Neural cell (in vitro differentiated cells): ENCODE results near the gene SNX13. TPM values are rescaled to one million over a fixed set of nuclear protein-coding genes. Genes with fewer than 3 reads are reported as not detected.

Experiments used
- H2AFZ ChIP-seq: fragments of 200-600, 300-800 bp; sonication (generic), shearing (Covaris generic); 2 replicates; pipeline ENCODE4 v1.6.0; 2014; ENCODE audit warnings: low read depth, mild to moderate bottlenecking, antibody characterized with exemption, low read length, moderate library complexity
- H3F3A ChIP-seq: fragments of 200-600 bp; shearing (Covaris generic); 2 replicates; pipeline ENCODE4 v1.6.1; 2016; ENCODE audit warnings: mild to moderate bottlenecking, moderate library complexity, mixed read lengths, antibody characterized with exemption, low read length; ENCODE audit not compliant: insufficient read depth, poor library complexity, severe bottlenecking
- H3K27ac ChIP-seq: fragments of 200-600, 300-800 bp; sonication (generic), shearing (Covaris generic); 2 replicates; pipeline ENCODE4 v1.5.1; 2014; ENCODE audit warnings: mild to moderate bottlenecking, low read length, moderate library complexity
- H3K27me3 ChIP-seq: fragments of 300-800, 200-600 bp; sonication (generic), shearing (Covaris generic); 2 replicates; pipeline ENCODE4 v1.6.0; 2014; ENCODE audit warnings: mild to moderate bottlenecking, low read depth, low read length, moderate library complexity; ENCODE audit not compliant: insufficient read depth
- H3K36me3 ChIP-seq: fragments of 300-800, 200-600 bp; sonication (generic), shearing (Covaris generic); 2 replicates; pipeline ENCODE4 v1.5.1; 2014; ENCODE audit warnings: mild to moderate bottlenecking, antibody characterized with exemption, low read length, moderate library complexity; ENCODE audit not compliant: insufficient read depth
- H3K4me2 ChIP-seq: fragments of 300-800, 200-600 bp; sonication (generic), shearing (Covaris generic); 2 replicates; pipeline ENCODE4 v1.6.0; 2014; ENCODE audit warnings: mild to moderate bottlenecking, low read length
- H3K4me3 ChIP-seq: fragments of 300-800, 200-600 bp; sonication (generic), shearing (Covaris generic); 2 replicates; pipeline ENCODE4 v1.5.1; 2014; ENCODE audit warnings: mild to moderate bottlenecking, low read length, moderate library complexity
- H3K79me2 ChIP-seq: fragments of 200-600 bp; shearing (Covaris generic); replicated peaks from 2 replicates; pipeline ENCODE4 v1.6.0; 2014; ENCODE audit warnings: mild to moderate bottlenecking, low read length, moderate library complexity; ENCODE audit not compliant: insufficient read depth
- H3K9ac ChIP-seq: fragments of 300-800, 200-600 bp; sonication (generic), shearing (Covaris generic); 2 replicates; pipeline ENCODE4 v1.6.1; 2016; ENCODE audit warnings: mild to moderate bottlenecking, low read length, mixed read lengths
- H3K9me2 ChIP-seq: fragments of 200-600 bp; shearing (Covaris generic); 2 replicates; pipeline ENCODE4 v1.6.1; 2016; ENCODE audit warnings: mild to moderate bottlenecking, low read length, mixed read lengths; ENCODE audit not compliant: insufficient read depth
- H3K9me3 ChIP-seq: fragments of 200-600, 300-800 bp; sonication (generic), shearing (Covaris generic); 2 replicates; pipeline ENCODE4 v1.6.1; 2016; ENCODE audit warnings: mild to moderate bottlenecking, mixed run types, low read length, moderate library complexity, mixed read lengths
- H4K20me1 ChIP-seq: fragments of 200-600 bp; shearing (Covaris generic); 2 replicates; pipeline ENCODE4 v1.6.1; 2016; ENCODE audit warnings: mild to moderate bottlenecking, mixed run types; ENCODE audit not compliant: insufficient read depth
- EP300 ChIP-seq: fragments of 450-650 bp; conservative IDR thresholded peaks from 2 replicates; pipeline ENCODE4 v1.6.1; 2014; ENCODE audit warnings: antibody characterized with exemption, mild to moderate bottlenecking, moderate library complexity; ENCODE audit not compliant: poor library complexity, severe bottlenecking
- EZH2 ChIP-seq: fragments of 200-600, 300-800 bp; shearing (Covaris generic), sonication (generic); IDR thresholded peaks from 2 replicates; pipeline ENCODE4 v1.6.1; 2014; ENCODE audit warnings: antibody characterized with exemption, low read length, borderline replicate concordance, mild to moderate bottlenecking; ENCODE audit not compliant: insufficient read depth, poor library complexity, severe bottlenecking
- MXI1 ChIP-seq: fragments of 450-650 bp; conservative IDR thresholded peaks from 2 replicates; pipeline ENCODE4 v1.6.1; 2014; ENCODE audit warnings: antibody characterized with exemption, mild to moderate bottlenecking; ENCODE audit not compliant: poor library complexity, severe bottlenecking
- POLR2AphosphoS5 ChIP-seq: IDR thresholded peaks from 2 replicates; pipeline ENCODE4 v1.6.1; 2012
- RAD21 ChIP-seq: fragments of 450-650 bp; conservative IDR thresholded peaks from 2 replicates; pipeline ENCODE4 v1.6.1; 2014; ENCODE audit warnings: antibody characterized with exemption, mild to moderate bottlenecking, moderate library complexity
- SMC3 ChIP-seq: fragments of 450-650 bp; conservative IDR thresholded peaks from 2 replicates; pipeline ENCODE4 v1.6.1; 2014; ENCODE audit warnings: antibody characterized with exemption, mild to moderate bottlenecking, moderate library complexity; ENCODE audit not compliant: poor library complexity
- TAF1 ChIP-seq: IDR thresholded peaks from 2 replicates; pipeline ENCODE4 v1.6.1; 2012; ENCODE audit warnings: low read depth
- polyA plus RNA-seq: library from polyadenylated mRNA; depleted of rRNA; stranded (reverse); fragments of >200 nt; gene quantifications from 2 replicates; pipeline ENCODE4 v1.2.3, GENCODE V29; 2014
- TF ChIP-seq, protein P1 (sequence below): fragments of 450-650 bp; IDR thresholded peaks from 2 replicates; pipeline ENCODE4 v1.5.1; 2014; ENCODE audit warnings: antibody characterized with exemption, mild to moderate bottlenecking, moderate library complexity; ENCODE audit not compliant: poor library complexity, severe bottlenecking
- TF ChIP-seq, protein P2 (sequence below): IDR thresholded peaks from 2 replicates; pipeline ENCODE4 v1.6.1; 2012; ENCODE audit warnings: borderline replicate concordance

SNX13 gene
- polyA plus RNA-seq, 1 donor from 2014 or later, result 50.6 TPM

DNA sequence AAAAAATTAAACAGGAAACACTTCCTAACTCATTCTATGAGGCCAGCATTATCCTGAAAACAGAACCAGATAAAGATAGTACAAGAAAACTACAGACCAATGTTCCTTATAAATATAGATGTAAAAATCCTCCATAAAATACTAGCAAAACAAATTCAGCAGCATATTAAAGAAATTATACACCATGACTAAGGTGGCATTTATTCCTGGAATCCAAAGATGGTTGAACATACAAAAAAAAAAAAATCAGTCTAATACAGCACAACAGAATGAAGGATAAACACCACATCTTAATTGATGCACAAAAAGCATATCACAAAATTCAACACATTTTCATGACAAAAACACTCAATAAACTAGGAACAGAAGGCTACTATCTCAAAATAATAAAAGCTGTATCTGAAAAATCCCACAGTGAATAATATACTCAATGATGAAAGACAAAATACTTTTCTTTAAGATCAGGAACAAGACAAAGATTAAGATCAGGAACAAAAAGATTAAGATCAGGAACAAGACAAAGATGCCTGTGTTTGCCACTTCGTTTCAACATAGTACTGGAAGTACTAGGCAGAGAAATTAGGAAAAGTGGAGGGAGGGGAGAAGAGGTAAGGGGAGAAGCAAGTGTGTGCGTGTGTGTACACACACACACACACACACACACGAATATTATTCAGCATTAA, 95.6 kb downstream of the SNX13 start:
- Histone ChIP-seq H4K20me1 (no peaks in the 10 kb centered on the region), H3K9me2 (no peaks in the 10 kb centered on the region), H3F3A (no peaks in the 10 kb centered on the region), H3K9ac (no peak overlapping the region), H3K27me3 (no peaks in the 10 kb centered on the region), H3K9me3 (no peaks in the 10 kb centered on the region), H3K4me3 (no peak overlapping the region), H3K4me2 (no peak overlapping the region), H3K27ac (no peak overlapping the region), H3K79me2 (no peaks in the 10 kb centered on the region), H3K36me3 (no peaks in the 10 kb centered on the region), H2AFZ (no peak overlapping the region)
- TF ChIP-seq RAD21 (no peak), SMC3 (no peak), MXI1 (no peak), TAF1 (no peak), POLR2AphosphoS5 (no peak), EP300 (no peak), EZH2 (no peak)
- TF ChIP-seq, protein P1, sequence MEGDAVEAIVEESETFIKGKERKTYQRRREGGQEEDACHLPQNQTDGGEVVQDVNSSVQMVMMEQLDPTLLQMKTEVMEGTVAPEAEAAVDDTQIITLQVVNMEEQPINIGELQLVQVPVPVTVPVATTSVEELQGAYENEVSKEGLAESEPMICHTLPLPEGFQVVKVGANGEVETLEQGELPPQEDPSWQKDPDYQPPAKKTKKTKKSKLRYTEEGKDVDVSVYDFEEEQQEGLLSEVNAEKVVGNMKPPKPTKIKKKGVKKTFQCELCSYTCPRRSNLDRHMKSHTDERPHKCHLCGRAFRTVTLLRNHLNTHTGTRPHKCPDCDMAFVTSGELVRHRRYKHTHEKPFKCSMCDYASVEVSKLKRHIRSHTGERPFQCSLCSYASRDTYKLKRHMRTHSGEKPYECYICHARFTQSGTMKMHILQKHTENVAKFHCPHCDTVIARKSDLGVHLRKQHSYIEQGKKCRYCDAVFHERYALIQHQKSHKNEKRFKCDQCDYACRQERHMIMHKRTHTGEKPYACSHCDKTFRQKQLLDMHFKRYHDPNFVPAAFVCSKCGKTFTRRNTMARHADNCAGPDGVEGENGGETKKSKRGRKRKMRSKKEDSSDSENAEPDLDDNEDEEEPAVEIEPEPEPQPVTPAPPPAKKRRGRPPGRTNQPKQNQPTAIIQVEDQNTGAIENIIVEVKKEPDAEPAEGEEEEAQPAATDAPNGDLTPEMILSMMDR, result no peak
- TF ChIP-seq, protein P2, sequence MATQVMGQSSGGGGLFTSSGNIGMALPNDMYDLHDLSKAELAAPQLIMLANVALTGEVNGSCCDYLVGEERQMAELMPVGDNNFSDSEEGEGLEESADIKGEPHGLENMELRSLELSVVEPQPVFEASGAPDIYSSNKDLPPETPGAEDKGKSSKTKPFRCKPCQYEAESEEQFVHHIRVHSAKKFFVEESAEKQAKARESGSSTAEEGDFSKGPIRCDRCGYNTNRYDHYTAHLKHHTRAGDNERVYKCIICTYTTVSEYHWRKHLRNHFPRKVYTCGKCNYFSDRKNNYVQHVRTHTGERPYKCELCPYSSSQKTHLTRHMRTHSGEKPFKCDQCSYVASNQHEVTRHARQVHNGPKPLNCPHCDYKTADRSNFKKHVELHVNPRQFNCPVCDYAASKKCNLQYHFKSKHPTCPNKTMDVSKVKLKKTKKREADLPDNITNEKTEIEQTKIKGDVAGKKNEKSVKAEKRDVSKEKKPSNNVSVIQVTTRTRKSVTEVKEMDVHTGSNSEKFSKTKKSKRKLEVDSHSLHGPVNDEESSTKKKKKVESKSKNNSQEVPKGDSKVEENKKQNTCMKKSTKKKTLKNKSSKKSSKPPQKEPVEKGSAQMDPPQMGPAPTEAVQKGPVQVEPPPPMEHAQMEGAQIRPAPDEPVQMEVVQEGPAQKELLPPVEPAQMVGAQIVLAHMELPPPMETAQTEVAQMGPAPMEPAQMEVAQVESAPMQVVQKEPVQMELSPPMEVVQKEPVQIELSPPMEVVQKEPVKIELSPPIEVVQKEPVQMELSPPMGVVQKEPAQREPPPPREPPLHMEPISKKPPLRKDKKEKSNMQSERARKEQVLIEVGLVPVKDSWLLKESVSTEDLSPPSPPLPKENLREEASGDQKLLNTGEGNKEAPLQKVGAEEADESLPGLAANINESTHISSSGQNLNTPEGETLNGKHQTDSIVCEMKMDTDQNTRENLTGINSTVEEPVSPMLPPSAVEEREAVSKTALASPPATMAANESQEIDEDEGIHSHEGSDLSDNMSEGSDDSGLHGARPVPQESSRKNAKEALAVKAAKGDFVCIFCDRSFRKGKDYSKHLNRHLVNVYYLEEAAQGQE, result no peak

DNA sequence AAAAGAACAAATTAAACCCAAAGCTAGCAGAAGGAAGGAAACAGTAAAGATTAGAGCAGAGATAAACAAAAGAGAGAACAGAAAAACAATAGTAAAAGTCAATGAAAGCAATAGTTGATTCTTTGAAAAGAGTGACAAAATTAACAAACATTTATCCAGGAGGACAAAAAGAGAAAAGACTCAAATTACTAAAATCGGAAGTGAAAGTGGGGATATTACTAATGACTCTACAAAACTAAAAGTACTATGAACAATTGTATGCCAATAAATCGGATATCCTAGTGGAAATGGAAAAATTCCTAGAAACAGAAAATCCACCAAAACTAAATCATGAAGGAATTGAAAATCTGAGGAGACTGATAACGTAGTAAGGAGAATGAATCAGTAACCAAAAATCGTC, 96.3 kb downstream of the SNX13 start:
- Histone ChIP-seq H3K36me3 (no peaks in the 10 kb centered on the region), H4K20me1 (no peaks in the 10 kb centered on the region), H3K27me3 (no peaks in the 10 kb centered on the region), H3K9ac (no peak overlapping the region), H3F3A (no peaks in the 10 kb centered on the region), H3K9me3 (no peaks in the 10 kb centered on the region), H3K4me2 (no peak overlapping the region), H2AFZ (no peak overlapping the region), H3K79me2 (no peaks in the 10 kb centered on the region), H3K27ac (no peak overlapping the region), H3K9me2 (no peaks in the 10 kb centered on the region), H3K4me3 (no peak overlapping the region)
- no peak for TF ChIP-seq RAD21
- TF ChIP-seq EZH2, result no peak
- TF ChIP-seq TAF1, result no peak
- TF ChIP-seq, protein P2, result no peak
- TF ChIP-seq, protein P1, result no peak
- TF ChIP-seq MXI1, result no peak
